BE2C (cell line): Measurements from ENCODE around the gene ETV6.

Experiments used
- DNase-seq: peaks from one replicate; pipeline ENCODE4 v3.0.0-alpha.2; 2020
- H3K27me3 ChIP-seq: fragments of 250-450 bp; sonication (Bioruptor Pico); 2 replicates; pipeline ENCODE4 v1.5.1; 2020; ENCODE audit warnings: mild to moderate bottlenecking
- H3K36me3 ChIP-seq: fragments of 250-450 bp; sonication (Bioruptor Pico); 2 replicates; pipeline ENCODE4 v1.5.1; 2020; ENCODE audit warnings: mild to moderate bottlenecking
- H3K4me1 ChIP-seq: fragments of 250-450 bp; sonication (Bioruptor Pico); 2 replicates; pipeline ENCODE4 v1.5.1; 2020
- H3K4me3 ChIP-seq: 2 replicates; pipeline ENCODE4 v1.5.1; 2011; ENCODE audit warnings: low read depth, low read length
- H3K9me3 ChIP-seq: fragments of 250-450 bp; sonication (Bioruptor Pico); 2 replicates; pipeline ENCODE4 v1.5.1; 2020
- CTCF ChIP-seq: IDR thresholded peaks from 2 replicates; pipeline ENCODE4 v1.5.1; 2012; ENCODE audit warnings: mild to moderate bottlenecking, low read depth, low read length

ETV6 gene

DNA sequence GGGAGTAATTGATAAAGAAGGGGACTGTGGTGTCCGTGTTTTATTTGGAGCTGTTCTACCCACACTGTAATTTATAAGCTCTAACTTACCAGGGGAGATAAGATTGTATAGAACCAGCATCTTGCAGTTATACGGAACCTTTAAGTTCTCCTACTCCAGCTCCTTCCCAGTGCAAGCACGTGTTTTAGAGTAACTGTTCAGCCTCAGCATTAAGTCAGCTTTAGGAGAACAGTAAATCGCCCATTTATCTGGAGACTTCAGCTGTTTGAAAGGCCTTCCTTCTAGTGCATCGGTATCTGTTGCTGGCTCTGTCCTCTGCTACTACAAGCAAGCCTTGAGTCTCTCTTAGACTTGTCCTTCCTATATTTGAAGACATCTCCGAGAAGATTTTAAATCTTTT lies 95.6 kb downstream of the ETV6 start:
- Histone ChIP-seq H3K4me1 (peaks cover 9% of the 10 kb centered on the region), H3K4me3 (no peak overlapping the region), H3K27me3 (no peaks in the 10 kb centered on the region), H3K9me3 (no peaks in the 10 kb centered on the region), H3K36me3 (no peaks in the 10 kb centered on the region)
- DNase-seq: no peak
- TF ChIP-seq CTCF: no peak

DNA sequence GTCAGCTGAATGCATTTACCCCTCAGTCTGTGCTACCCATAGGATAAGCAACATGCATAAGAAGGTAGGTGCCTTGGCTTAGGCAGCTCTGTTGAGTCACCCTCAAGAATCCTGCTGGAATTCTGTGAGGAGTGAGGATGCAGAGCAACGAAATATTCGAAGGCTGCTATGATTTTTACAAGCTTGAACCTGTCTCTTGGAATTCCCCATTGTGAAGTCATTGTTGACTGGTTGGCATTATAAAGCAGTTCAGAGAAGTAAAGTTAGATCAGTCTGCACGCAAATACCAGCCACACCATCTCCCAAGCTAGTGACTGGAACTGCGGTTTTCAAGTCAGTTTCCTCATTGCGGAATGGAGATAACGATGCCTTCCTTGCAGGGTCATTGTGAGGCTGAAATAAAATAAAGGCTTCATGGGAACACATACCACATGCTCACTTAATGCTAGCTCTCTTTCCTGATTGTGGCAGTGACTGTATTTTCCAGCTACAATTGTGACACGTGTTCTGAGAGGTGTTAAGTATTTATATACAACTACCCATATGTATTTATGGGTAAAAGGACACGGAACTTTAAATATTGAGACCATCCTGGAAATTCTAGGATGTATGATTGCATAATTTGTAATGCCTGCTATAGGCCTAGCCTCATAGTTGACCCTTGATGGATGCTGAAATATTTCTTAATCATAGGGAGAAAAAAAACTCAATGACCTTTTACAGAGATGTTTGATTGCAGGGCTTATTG lies 96.7 kb downstream of the ETV6 start:
- no peaks in the 10 kb centered on the region for H3K36me3 ChIP-seq
- DNase-seq: no peak
- H3K4me3 ChIP-seq: no peak overlapping the region
- no peaks in the 10 kb centered on the region for H3K27me3 ChIP-seq
- H3K4me1 ChIP-seq: peaks cover 9% of the 10 kb centered on the region
- TF ChIP-seq CTCF: no peak
- no peaks in the 10 kb centered on the region for H3K9me3 ChIP-seq

GRCh38 chr12:11746940-11747716 lies 97.7 kb downstream of the ETV6 start:
- Histone ChIP-seq H3K27me3 (no peaks in the 10 kb centered on the region), H3K9me3 (no peaks in the 10 kb centered on the region), H3K36me3 (no peaks in the 10 kb centered on the region), H3K4me3 (no peak overlapping the region), H3K4me1 (peaks cover 9% of the 10 kb centered on the region)
- DNase-seq: no peak
- no peak for TF ChIP-seq CTCF

DNA sequence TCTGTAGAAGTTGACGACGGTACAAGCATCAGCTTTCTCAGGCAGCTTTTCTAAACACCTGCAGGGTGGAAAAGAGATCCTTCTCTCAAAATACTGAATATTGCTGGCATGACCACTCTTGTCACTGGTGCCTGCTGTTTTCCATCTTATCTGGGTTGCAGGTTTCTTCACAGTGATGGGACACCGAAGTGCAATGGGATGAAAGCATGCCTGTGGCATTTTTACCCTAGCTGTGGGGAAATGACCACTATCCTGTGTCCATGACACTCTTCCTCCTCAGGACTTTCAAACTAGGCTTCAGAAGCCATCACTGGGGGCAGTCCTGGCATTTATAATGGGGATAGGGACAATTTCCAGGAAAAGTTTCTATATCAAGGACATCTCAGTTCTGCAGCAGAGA lies 98.5 kb downstream of the ETV6 start:
- H3K4me1 ChIP-seq: peaks cover 9% of the 10 kb centered on the region

GRCh38 chr12:11748903-11749302 lies 99.4 kb downstream of the ETV6 start:
- Histone ChIP-seq H3K9me3 (no peaks in the 10 kb centered on the region), H3K4me1 (peaks cover 5% of the 10 kb centered on the region), H3K27me3 (no peaks in the 10 kb centered on the region), H3K4me3 (no peak overlapping the region), H3K36me3 (no peaks in the 10 kb centered on the region)
- DNase-seq: no peak
- no peak for TF ChIP-seq CTCF

More for the DNA sequence above, 98.5 kb downstream of the ETV6 start:
- H3K4me3 ChIP-seq: no peak overlapping the region
- no peaks in the 10 kb centered on the region for H3K27me3 ChIP-seq
- no peak for DNase-seq
- no peak for TF ChIP-seq CTCF
- H3K9me3 ChIP-seq: no peaks in the 10 kb centered on the region
- H3K36me3 ChIP-seq: no peaks in the 10 kb centered on the region

DNA sequence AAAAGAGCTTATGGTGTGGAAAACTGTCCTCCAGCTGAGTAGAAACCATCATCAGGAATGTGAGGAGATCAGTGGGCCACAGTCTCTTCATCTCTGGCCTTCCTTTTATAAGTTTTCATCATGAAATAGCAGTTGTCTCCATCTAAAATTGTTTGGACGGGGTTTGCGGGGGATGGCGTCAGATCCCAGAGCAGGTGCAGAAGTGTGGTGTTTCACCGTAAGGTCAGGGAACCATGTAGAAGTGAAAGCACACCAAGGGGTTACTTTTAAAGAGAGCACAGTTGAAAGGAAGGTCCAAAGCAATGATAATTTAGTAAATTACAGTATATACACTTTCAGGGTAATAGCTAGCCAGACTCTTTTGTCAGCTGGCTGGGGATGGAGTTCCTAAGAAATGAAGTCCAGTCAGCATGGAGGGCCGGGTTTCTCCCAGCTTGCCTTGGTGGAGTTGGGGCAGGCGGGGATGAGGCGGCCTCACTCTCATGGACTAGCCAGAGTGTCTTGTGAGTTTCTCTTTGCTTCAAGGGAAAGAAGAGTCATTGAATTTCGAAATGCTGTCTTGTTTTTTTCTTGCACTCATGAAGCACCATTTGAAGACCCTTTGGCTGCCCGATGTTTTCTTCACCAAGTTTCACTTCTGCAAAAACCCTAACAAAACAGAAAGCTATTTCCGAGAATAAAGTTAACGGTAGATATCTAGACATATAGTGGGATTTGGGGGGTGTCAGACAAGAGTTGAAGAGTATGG lies 100.6 kb downstream of the ETV6 start:
- no peaks in the 10 kb centered on the region for H3K36me3 ChIP-seq
- TF ChIP-seq CTCF: no peak
- H3K4me1 ChIP-seq: peaks cover 5% of the 10 kb centered on the region
- H3K27me3 ChIP-seq: no peaks in the 10 kb centered on the region
- no peak for DNase-seq
- no peak overlapping the region for H3K4me3 ChIP-seq
- H3K9me3 ChIP-seq: no peaks in the 10 kb centered on the region
